SK-N-DZ (cell line): Measurements from ENCODE around the gene FOXK1.

Experiments
- DNase-seq: peaks from one replicate; pipeline ENCODE4 v3.0.0-alpha.2; 2015; ENCODE audit warnings: low spot score

FOXK1 gene

DNA sequence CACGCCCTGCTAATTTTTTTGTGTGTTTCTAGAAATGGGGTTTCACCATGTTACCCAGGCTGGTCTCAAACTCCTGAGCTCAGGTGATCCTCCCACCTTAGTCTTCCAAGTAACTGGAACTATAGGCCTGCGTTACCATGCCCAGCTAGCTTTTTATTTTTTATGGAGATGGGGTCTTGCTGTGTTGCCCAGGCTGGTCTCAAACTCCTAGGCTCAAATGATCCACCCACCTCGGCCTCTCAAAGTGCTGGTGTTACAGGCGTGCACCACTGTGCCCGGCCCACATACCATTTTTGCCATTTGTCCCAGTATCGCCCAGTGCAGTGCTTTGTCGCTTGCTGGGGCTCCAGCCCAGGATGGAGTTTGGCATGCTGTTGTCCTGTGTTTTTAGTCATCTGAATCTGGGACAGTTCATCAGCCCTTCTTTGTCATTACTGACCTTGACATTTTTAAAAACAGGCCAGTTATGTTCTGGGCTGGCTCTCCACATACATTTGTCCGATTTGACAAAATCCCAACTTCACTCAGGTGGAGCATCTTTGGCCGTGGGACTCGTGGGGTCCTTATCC, 16.7 kb downstream of the FOXK1 start:
- DNase-seq: no peak

DNA sequence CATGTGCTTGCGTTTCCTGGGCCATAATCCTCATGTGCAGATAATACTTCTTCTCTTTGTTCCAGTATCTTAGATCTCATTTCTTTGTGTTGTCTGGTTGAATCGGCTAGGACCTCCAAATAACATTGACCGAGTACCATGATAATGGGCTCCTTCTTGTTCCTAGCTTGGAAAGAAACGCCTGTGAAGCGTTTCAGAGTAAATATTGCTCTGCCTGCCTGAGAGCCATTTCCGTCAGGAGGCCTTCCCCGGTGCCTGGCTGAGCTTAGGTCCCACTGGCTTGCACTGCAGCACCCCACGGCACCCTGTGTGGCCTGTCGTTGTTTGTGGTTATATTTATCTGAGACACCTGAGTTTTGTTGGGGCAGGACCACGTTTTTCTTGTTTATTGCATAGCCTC, 17.7 kb downstream of the FOXK1 start:
- no peak for DNase-seq

DNA sequence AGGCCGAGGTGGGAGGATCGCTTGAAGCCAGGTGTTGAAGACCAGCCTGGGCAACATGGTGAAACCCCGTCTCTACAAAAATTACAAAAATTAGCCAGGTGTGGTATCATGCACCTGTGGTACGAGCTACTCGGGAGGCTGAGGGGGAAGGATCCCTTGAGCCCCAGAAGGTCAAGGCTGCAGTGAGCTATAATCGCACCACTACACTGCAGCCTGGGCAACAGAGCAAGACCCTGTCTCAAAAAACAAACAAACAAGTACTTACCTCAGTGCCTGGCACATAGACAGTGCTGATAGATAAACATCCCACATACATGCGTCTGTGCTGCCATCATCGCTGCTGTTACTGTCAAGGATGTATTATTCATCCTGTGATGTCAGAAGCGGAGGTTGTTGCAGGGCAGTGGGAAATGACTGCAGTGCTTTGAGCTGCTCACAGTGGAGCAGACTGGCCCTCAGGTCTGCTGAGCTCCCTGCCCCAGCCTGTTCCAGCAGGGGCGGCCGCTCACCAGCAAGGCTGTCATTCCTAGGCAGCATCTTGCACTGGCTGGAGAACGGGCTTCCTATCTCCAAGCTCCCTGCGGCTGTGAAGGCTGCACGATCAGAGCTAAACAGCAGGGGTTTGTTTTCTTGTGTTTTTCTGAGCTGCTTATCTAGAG, 18.6 kb downstream of the FOXK1 start:
- no peak for DNase-seq

DNA sequence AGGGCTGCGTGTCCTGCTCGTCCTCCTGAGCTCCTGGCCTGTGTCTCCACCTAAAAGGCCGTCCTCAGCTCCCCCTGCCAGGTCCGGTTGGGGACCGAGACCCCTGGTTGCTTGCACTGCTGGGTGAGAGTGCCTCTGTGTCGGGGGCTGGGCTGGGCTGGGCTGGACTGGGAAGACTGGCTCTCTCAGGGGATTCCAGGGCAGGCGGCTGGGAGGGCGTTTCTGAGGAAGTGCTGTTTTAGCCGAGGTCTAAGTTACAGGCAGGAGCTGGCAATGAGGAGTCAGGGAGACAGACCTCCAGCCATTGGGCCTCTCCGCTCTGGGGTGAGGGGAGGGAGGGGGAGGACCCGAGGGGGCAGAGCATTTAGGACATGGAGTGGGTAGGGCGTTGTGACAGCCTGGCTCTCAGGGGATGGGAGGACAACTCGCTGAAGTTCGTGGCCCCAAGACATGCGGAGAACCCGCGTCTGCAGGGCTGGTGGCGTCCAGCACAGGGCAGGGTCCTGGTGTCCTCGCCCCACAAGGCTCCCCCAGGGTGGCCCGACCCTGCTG, 20.9 kb downstream of the FOXK1 start:
- no peak for DNase-seq

DNA sequence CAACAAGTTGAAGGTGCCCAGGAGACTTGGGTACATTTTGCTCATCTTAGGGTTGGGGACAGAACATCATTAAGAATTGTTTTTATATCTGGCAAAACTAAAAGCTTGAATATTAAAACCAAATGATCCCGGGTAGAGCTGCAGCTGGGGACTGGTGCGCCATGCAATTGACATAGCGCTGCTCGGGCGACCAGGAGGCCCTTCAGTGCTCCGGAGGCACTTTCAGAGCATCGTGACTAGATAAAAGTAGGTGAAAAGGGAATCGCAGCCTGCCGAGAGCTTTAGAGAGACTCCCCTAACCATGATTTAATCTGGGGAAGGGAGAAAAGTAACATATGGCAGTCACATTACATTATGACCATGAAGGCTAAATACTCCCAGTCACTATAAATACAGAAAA, 21.4 kb downstream of the FOXK1 start:
- no peak for DNase-seq

DNA sequence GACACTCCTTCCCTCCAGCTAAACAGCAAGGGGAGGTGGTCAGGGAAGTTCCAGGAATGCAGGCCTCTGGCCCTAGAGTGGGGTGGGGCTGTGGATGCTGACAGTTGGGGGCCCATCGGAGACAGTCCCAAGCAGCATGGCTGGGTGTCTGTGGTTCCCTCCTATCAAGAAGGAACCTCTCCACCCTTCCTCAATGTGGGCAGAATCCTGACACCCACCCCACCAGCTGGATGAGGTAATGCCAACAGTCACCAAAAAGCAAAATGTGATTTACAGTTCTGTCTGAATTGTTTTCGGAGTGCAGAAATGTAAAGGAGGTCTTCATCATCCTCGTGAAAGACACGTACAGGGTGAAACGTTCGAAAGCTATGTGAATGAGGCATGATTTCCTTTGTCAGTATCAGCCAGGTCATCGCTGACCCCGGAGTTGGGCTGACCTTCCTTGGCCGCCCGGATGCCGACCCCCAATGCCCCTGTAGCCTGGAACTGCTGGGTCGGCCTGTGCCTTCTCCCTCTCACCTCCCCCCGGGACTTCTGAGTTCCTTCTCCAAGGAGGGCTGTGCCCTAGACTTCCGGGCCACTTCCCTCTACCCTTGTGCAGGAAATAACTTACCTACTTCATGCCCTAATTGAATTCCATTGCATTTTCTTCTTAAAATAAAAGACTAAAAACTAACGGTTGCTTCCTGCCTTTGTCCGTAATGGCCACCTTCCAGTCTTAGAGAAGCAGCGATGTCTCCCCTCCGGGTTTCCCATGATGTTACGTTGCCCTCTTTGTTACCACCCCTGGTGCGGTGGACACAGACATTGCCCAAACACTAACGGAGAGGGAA, 24.5 kb downstream of the FOXK1 start:
- no peak for DNase-seq

DNA sequence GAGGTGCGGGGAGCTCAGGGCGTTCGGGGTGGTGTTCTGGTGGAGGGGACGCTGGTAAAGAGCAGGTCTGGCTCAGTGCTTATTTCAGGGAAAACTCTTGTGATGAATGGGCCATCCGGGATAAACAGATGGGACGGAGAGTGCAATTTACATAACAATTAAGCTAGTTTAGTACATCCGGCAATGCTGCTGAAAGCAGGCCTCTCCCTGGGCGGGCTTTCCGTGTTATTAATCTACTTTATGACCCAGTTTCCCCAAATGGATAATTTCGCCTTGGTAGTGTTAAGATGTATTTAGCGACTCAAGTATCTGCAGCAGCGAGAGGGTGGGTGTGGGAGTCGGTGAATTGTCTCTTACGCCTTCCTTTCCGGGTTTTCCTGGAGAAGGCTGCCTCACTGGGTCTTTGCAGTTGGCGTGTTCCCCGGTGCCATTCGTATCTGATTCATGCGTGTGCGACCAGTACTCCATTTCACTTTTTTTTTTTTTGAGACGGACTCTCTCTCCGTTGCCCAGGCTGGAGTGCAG, 25.2 kb downstream of the FOXK1 start:
- no peak for DNase-seq

DNA sequence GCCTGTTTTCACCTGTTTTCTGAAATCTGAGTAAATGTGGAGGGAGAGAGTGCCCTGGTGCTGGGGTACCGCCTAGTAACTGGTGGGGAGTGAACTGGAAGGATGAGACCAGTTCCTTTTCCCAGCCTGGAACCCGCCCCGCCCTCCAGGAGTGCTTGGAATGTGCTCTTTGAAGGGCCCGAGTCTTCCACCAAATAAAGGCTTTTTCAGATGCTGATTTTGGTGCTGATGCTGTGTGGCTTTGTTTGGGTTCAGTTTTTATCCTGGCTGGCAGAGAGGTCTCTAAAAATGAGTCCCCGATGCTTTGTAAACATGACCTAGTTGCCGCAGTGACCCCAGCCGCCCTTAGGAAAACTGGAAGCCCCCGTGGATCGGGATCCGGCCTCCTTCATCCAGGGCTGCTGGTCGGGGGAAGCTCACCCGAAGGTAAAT, 25.9 kb downstream of the FOXK1 start:
- no peak for DNase-seq

DNA sequence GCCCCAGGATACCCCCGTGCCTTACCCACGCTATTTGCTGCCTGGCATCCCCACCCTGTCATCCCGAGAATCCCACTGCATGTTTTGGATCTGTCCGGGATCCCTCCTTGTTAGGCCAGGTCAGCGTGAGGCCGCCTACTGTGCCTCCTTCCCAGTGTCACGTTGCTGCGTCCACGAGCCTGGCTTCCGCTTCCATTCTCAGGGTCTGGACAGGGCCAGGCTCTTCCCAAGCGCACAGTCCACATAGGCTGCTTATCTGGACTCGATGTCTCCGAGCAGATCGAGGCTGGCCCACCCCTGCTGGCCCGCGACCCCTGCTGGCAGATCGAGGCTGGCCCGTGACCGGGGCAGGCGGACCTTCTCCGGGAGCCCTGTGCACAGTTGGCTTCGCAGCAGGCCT, 27.1 kb downstream of the FOXK1 start:
- DNase-seq: no peak

DNA sequence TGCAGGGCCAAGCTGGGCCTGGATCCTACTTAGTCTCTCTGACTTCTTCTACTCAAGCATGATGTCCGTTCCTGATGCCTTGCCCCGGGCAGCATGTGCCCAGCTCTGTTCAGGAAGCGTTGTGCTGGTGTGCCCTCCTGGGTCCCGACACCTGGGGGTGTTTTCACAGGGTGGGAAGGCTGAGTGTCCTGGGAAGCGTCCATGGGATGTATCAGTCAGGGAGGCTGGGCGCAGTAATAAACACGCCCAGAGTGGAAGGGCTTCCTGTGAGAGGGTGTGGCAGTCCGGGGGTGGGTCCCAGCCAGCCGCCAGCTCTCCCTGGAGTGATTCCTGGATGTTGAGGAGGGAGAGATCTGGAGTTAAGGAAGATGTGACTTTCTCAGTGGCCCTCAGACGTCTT, 29.0 kb downstream of the FOXK1 start:
- no peak for DNase-seq

DNA sequence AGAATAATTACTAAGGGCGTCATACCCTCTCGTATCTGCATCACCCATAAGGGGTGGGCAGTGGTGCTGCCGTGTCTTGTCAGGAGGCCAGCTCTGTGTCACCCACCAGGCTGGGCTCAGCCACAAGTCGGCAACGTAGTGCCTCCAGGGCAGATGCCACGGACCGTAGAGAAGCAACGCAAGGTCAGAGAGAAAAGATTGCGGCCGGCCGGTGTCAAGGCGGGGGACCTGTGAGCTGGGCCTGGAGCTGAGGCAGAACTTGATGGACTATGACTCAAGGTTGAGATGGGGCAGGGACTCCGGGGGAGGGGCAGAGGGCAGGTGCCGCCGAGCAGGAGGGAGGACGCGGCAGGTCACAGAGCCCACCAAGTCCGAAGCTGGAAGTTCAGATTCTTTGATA, 29.5 kb downstream of the FOXK1 start:
- DNase-seq: no peak

DNA sequence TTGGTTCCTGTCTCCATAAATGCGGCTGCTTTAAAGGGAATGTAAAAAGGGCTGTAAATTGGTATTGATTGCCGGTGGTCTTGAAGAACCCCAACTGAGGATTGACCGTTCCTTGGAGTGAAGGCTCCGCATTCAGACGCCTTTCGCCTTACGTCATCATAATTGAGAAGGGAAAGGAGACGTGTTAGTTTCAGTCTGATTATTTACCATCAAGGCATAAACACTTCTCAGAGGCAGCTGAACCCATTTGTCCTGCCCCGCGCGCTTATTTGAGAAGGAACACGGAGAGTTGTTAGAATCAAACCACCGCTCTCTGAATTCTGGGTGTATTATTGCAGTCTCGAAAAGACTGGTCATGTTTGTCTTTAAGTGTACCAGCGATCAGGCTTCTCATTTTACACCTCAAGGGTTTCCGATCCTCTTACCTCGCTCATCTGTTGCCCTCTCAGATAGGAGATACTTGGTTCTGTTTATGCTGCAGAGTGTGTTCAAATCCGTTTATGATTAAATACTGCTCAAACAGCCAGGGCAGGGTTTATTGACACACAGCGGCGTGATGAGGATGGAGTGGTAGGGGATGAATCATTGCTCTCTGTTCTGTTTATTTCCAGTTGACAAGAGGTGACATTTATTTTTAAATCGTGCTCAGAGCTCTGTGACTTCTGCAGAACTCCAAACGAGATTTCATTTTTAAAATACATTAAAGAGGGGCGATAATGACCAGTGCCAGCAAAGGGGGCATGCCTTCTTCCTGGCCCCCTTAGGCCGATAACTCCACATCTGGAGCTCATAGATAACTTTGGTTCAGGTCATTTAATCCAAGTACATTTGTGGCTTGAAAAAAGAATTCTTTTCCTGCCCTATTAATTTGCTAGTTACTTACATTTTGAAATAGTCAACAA, 30.4 kb downstream of the FOXK1 start:
- no peak for DNase-seq

DNA sequence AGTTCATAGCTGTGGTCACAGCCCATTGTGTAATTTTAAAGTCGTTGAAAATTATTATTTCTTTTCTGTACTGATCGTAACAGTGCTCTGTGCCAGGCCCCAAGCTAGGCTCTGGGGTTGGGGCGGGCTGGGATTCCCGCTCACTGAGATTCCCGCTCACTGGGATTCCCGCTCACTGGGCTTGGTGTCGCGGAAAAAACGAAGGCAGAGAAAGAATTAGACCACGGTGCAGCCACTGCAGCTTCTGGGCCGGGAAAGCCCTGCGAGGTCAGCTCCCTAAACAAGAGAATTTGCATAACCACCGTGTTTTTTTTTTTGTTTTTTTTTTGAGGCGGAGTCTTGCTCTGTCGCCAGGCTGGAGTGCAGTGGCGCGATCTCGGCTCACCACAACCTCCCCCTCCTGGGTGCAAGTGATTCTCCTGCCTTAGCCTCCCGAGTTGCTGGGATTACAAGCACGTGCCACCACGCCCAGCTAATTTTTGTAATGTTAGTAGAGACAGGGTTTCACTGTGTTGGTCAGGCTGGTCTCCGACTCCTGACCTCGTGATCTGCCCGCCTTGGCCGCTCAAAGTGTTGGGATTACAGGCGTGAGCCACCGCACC, 31.2 kb downstream of the FOXK1 start:
- no peak for DNase-seq

DNA sequence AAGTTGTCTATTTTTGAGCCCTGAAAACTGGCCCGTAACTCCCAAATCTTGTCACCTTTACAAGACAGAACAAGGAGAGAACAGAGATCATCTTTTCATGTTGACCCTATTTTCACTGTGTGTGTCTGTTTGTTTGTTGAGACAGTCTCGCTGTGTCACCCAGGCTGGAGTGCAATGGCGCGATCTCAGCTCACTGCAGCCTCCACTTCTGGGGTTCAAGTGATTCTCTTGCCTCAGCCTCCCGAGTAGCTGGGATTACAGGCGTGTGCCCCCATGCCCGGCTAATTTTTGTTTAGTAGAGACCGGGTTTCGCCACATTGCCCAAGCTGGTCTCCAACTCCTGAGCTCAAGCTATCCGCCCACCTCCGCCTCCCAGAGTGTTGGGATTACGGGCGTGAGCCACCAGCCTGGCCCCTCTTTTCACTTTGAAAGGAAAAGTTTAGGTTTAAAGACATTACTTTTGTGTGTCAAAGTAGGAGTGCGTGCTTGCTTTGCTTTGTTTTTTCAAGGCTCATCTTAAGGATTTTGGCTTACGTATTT, 32.1 kb downstream of the FOXK1 start:
- no peak for DNase-seq

DNA sequence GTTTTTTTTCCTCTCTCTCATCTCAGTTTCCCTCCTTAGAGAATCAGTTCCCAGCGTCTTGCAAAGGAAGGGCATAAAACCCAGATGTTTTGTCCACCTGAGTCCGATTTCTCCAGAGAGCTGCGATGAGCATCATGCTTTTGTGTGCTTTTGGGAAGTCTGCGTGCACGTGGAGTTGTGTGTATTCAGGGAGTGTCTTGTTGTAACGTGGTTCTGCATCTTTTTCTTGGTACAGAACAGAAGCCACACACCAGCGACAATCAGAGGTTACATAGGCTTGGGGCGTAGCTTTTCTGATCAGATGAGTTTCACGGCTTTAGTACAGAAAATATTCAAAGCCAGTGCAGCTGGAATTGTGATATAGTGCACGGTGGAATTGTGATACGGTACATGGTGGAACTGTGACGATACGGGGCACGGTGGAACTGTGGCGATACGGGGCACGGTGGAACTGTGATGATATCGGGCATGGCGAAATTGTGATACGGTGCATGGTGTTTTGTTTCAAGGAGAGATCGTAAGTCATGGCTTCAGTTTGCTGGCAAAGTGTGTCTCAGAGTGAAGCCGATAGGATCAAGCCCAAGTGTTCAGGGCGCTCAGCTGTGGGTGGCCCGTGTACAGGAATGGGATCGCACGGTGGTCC, 32.8 kb downstream of the FOXK1 start:
- no peak for DNase-seq

DNA sequence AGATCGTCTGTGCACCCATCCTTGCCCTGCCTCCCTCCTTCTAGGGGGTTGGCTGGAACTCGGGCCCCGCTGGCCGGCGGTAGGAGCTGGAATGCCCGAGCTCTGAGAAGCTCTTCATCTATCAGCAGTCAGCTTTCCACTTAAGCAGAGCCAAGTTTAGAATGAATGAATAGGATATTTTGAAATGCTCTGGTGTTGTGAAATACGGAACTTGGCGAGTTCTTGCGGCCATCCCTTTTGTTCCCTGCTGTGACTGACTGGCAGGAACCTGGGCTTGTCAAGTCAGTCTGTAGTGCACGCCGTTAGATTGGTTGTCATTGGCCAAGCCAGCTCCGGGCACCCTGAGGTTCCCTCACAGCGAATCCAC, 33.3 kb downstream of the FOXK1 start:
- no peak for DNase-seq

DNA sequence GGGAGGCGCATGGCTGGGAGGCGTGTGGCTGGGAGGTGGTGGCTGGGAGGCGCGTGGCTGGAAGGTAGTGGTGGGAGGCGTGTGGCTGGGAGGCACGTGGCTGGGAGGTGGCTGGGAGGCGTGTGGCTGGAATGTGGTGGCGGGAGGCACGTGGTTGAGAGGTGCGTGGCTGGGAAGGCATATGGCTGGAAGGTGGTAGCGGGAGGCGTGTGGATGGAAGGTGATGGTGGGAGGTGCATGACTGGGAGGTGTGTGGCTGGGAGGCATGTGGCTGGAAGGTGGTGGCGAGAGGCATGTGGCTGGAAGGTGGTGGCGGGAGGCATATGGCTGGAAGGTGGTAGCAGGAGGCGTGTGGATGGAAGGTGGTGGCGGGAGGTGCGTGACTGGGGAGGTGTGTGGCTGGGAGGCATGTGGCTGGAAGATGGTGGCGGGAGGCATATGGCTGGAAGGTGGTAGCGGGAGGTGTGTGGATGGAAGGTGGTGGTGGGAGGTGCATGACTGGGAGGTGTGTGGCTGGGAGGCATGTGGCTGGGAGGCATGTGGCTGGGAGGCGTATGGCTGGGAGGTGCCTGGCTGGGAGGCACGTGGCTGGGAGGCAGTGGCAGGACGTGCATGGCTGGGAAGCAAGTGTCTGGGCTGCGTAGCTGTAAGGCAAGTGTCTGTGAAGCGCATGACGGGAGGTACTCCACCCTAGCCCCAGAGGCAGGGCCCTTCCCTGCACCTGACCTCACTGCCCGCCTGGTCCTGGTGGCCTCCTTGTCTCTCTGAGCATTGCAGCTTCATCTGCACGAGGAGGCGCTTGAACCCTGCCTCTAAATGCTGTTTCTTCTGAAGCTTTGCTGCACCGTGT, 35.1 kb downstream of the FOXK1 start:
- no peak for DNase-seq

DNA sequence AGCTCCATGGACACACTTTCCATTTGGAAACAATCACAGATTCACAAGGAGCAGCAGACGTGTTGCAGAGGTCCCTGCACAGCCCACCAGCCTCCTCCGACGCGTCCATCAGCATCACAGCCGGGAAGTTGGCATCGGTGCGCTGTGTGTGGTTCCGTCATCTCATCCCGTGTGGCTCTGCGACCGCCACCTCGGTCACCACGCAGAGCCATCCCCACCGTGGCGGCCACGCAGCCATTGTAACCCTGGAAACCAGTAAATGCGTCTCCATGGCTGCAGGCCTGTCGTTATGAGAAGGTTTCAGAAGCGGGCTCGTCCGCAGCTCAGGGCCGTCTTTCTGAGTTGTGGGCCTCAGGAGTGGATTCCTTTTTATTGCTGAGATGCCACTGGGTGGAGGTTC, 36.0 kb downstream of the FOXK1 start:
- no peak for DNase-seq

DNA sequence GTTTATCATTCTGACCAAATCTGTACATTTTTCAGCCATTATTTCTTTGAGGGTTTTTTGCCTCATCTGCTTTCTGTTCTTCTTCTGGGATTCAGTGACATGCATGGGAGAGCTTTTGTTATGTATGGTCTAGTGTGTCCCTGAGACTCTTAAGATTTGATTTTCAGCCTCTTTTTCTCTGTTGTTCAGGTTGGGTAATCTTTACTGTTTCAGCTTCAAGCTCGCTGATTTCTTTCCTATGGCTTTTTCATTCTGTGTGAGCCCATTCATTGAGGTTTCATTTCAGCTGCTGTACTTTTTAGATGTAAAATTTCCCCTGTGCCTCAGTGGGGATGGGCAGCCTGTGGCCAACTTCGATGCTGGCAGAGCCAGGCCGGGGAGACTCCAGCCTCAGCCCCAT, 38.1 kb downstream of the FOXK1 start:
- DNase-seq: no peak
